CD4-positive, alpha-beta T cell treated with Interleukin-2 at 100 ng/mL for 4 hours (primary cell): ENCODE measurements around the gene PUS7.
"Not testable (repeated sequence)": the region's sequence is repeated elsewhere in the genome, so short reads cannot be mapped to it uniquely, and the experiment has no call there.

Source experiments
- DNase-seq: peaks from one replicate; pipeline ENCODE4 v3.0.0-alpha.2; 2020; ENCODE audit warnings: low spot score

Gene PUS7

DNA sequence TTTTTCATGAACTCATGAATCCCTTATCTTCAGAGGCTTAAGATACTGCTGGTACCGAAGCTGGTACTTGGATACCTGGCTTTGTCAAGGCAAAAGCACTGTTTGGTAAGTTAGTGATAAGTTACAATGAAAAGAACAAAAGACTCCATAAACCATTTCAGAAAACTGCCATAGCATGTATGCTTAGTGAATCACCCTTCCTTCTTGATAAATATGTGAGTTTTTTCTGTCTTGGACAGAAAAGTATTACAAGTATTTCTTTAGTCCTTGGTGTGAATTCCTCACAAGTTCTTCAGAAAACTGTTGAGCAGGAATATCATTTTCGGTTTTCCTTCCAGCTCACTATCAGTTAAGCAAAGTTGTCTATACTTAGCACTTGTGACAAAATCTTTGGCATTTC is 25.6 kb downstream of the PUS7 start:
- no peak for DNase-seq

DNA sequence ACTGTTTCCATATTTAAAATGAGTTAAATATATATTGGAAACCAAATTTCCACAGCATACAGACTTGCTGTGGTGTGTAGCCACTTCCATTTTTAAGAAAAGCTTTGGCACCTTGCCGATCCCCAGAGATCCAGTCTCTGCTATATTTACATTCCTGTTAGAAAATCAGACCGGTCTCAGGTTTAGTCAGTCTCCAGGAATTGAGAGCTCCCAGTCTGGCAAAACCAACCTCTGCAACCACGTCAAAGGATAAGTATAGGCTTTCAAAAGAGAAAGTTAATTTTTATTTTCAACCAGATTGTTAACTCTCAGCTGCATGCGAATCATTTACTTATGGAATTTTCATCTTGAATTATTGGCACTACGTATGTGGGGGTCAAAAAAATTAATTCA is 28.2 kb downstream of the PUS7 start:
- DNase-seq = no peak

DNA sequence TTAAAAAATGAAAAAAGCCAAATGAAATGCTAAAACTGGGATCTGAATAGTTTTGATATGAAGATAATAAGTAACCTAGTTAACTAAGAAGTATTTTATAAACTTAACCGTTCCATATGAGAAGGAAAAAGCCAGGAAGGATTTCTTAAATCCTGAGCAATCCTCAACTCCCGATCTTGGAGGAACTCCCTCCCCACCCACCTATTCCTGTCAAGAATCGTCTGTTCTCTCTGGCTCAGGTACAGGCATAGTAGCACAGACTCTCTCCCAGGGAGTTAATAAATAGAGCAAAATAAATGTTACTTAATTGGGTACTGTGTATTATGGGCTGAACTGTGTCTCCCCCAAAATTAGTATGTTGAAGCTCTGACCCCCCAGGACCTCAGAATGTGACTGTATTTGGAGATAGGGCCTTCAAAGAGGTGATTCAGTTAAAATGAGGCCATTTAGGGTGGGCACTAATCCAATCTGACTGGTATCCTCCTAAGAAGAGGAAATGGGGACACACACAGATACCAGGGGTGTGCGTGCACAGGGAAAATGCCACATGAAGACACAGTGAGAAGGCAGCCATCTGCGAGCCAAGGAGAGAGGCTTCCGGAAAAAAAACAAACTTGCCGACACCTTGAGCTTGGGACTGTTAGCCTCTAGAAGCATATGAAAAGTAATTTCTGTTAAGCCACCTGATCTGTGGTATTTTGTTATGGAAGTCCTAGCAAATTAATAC is 28.7 kb downstream of the PUS7 start:
- no peak for DNase-seq

DNA sequence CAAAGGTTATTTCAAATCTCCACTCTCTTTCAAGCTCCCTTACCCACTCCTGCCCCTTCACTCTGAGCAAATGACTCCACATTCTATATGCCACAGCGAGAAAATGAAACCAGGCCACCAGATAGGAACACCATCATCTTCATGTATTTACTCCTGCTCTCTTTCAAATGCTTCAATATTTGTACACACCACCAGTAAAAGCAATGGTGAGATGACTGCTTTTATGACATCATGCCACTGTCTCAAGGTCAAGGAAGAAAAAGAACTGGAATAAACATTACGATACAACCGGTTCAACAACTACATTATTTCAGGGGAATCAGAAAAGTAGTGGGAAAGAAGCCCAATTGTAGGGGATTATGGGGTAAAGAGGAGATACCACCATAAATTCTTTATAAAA is 32.7 kb downstream of the PUS7 start:
- DNase-seq = no peak

DNA sequence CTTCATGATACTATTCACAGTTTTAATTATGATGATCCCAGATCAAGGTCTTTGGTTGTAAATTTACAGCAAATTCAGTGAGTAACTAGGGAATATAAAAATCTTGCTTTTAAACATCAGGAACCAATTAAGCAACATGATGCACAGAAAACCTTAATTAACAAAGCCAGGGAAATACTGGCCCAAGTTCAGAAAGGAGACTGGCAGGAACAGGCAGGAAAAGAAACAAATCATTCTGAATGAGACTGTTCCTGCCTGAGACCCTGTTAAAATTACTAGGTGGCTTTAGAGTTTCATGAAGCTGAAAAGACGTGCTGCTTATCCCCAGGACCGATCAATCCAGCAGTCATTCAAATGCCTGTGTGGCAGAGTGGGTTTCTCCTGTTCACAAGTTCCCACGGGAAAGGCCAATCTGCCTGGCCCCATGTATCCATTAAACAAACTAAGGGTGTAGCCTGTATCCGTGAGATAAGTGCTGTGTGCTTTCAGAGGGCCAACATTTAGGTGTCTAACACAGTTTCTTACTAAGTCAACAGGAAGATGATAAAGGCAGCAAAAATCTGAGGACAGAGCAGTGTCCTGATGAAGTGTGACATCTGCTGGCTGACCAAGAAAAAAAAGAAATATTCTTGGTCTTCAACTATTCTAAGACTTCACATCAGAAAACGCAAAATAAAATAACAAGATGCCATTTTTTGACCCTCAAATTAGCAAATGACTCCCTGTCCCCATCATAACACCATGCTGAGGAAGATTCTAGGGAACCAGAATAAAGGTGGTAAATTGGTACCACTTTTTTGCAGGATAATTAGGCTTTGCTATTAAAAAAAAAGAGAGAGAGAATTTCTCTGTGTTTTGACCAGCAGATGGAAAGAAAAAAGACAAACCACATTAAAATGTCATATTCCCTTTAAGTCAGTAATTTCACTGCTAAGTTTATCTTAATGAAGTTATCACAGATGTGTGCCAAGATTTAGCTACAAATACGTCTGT is 34.2 kb downstream of the PUS7 start:
- peak; percentile 33 for DNase-seq

DNA sequence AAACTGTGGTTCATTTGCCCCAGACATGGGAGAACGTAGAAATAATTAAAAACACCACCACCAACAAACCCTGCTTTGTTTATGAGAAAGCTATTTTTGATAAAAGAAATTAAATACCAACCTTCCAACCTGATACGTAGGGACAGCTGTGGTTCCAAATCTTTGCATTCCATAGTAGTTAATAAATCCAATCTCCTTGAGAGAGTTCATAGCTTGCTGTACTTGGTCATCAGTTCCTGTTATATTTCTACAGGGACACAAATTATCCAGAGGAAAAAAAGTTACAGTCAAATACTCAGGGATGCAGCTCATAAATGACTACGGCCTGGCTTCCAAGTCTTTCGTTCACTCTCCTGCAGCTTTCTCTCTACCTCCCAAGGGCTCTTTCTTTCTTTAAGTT is 41.1 kb downstream of the PUS7 start:
- DNase-seq = no peak

DNA sequence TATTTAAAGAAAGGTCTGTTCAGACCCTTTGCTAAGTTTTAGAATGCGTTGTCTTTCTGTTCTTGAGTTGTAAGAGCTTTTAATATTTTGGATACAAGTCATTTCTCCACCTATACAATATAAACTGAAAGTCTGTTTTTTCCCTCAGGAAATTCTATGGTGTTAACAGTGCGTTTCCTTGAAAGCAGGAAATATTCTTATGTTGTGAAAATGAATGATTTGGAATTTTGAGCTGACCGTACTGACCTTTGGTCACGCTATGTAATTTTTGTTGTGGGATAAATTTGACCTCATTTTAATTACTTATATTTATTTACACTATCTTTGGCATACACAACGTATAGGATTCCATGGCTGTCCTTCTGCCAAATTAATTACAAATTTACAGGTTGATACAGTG is 43.5 kb downstream of the PUS7 start:
- DNase-seq = no peak

DNA sequence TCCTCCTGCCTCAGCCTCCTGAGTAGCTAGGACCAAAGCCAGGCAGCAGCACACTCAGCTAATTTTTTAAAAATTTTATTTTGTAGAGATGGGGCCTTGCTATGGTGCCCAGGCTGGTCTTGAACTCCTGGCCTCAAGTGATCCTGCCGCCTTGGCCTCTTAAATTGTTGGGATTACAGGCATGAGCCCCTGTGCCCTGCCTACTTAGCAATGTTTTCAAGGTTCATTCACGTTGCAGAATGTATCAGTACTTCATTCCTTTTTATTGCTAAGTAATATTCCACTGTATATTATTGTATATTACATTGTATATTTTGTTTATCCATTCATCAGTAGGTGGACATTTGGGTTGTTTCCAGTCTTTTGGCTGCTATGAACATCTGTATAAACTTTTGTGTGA is 44.2 kb downstream of the PUS7 start:
- DNase-seq = no peak

DNA sequence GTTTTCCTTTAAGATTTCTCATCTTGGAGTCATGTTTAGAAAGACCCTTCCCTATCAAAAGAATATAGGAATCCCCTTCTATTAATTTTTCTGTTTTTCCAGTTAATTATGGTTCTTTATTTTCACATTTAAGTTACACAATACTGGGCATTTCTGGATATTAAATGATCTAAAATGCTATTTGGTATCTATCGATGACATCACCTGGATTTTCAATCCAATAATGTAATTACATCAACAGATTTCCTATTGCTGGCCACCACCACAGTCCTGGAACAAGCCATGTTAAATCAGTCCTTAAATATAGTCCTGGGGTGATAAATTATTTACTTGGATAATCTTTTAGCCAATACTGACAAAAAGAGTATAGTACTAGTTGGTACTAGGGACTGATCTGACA is 48.0 kb downstream of the PUS7 start:
- DNase-seq = no peak

DNA sequence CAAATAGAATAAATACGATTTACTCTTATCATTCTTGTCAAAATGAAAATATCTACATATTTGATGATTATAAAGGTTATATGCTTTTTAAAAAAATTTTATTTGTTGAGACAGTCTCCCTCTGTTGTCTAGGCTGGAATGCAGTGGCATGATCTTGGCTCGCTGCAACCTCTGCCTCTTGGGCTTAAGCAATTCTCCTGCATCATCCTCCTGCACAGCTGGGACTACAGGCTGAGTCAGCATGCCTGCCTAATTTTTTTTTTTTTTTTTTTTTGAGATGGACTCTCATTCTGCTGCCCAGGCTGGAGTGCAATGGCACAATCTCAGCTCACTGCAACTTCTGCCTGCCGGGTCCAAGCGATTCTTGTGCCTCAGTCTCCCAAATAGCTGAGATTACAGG is 48.9 kb downstream of the PUS7 start:
- no peak for DNase-seq

DNA sequence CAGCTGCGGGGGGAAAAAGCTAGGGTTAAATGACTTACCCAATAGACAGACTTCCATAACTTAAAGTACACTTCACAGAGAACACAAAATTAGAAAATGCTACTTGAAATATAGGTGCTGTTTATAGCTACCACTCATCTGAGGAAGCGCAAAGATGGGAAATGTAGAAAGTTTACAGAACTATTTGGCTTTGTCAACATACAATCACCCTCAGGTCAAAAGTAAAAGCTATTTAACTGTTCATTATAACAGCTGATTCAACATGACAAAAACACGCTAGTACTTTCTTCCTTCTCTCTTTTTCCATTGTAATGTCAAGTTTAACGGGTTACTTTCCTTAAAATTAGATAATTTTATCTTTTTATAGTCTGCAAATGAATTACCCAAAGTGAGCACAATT is 51.2 kb downstream of the PUS7 start:
- DNase-seq = no peak

DNA sequence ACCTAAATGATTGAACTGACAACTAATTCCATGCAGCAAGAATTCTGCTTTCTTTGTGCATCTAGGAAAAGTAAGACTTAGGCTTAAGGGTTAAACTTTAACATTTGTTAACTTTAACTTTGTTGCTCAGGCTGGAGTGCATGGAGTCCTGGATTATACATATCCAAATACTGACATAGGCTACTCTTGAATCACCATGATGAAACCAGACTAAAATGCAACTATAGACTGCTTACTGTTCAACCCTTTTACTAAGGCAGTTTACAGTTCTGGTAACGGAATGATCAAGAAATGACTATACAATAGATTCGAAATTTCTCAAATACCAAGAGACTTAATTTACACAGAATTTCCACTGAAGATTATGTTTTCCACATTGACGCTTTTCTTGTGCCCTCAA is 52.0 kb downstream of the PUS7 start:
- no peak for DNase-seq

DNA sequence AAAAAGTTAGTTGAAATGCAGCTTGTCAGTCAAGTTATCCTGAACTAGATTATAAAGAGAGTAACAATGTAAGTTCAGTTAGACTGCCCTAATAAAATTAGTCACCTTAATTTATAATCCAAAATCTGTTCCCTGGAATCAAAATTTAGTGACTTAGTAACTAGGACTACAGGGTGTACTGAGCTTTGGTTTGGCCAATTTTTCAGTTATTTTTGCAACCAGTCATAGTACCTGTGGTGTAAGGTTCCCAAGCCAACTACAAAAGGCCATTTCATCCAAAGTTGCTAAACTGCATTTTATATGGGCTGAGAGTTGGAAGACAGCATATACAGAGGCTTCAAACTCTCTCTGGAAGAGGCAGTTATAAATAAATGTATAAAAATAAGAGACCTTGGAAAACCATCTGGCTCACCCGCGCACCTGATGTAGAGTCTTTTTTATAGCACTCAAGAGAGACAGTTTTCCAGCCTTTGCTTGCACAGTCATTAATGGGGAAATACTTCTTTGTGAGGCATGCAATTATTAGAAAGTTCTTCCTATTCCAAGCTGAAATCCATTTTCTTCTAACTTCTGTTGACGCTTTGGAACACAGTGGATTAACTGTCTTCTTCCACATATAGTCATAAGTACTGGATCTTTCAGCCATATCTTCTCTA is 59.2 kb downstream of the PUS7 start:
- no peak for DNase-seq

DNA sequence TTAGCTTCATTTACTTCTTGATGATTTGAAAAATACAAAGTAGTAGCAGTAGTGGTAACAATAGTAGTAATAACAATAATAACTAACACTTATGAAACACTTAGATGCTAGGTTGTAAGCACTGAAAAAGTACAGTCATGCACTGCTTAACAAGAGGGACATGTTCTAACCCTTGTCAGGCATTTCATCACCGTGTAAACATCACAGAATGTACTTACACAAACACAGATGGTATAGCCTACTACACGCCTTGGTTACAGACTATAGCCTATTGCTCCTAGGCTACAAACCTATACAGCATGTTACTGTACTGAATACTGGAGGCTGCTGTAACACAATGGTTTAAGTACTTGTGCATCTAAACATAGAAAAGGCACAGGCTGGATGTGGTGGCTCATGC is 60.6 kb downstream of the PUS7 start:
- no peak for DNase-seq

DNA sequence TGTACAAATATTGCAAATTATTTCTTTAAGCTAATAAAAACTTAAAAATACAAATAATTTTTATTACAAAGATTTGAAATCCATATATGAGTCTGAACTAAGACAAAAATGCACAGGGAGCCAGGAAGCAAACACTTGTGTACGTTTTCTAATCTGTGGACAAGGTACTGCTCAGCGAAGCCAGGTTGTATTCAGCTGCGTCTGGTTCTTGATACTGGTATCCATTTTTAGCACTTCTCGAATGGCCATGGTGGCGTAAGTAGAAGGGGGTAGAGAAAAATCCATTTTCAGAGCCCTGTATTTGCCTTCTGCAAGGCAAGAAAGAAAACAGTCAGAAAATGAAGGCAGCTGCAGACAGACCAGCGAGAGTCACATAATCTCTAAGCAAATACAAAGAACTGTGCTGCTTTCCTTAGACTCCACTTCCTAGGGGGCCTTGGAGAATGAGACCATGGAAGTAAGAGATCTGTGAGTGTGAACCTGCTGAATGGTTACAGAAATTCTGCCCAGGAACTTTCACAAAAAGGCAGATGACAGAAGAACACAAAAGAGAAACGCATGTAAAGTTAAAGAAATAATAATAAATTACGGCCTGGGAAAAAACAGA is 64.3 kb downstream of the PUS7 start:
- DNase-seq = no peak

DNA sequence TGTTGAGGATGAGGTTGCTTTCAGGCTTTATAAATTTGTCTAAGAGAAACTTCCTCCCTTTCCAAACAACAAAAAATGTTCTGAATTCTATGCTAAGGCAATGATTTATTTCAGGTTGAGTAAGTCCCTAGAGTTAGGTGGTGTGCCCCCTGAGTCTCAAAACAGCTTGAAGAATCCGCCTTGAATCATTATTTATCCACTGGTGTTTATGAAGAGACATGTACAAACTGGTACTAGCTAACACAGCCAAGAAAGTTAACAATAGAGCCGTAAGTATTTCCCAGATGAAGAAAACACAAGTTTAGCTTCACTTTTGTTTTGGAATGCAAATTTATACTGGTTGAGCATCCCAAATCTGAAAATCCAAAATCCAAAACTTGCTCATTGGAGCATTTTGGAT is 67.2 kb downstream of the PUS7 start:
- no peak for DNase-seq

DNA sequence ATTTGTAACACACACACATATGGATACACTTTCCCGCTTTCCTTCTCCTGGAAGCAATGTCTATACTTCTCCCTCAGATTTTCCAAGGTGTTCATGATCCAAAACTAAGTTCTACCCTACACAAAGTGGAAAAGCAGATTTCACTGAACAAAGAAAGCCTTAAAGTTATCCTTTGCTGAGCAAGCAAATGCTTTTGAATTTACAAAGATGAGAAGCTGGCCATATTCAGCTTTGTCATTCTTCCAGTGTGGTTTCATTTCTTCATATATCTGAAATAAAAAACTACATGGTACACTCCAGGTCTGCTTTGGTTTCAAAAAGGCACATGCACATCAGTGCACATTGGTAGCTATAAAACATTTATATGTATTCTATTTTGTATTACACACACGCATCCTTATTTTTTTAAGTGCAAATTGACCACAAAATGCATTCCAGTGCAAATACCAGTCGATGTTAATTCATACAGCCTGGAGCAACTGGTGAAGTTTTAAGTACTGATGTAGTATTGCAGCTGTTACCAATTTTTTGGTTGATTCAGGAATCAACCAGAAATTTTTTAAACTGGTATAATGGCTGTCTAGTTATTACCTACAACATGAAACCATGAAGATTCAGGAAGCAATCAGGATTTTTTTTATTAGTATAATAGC is 67.8 kb downstream of the PUS7 start:
- no peak for DNase-seq

DNA sequence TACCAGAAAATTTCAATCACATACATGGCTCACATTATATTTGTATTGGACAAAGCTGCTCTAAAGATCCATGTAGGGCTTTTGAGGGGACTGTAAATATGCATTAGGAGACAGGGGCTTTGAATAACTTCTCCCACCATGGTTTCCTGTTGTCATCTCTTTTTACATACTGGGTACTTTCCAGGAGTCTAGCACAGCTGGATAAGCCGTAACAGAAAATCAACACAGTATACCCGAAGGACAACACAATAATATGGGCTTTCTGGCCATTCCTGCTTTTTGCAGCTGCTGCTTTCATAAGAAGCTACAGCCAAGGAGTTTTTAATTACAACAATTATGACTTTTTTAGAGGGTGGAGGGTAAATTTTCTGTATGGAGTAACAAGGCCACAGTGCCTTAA is 70.0 kb downstream of the PUS7 start:
- DNase-seq = no peak

DNA sequence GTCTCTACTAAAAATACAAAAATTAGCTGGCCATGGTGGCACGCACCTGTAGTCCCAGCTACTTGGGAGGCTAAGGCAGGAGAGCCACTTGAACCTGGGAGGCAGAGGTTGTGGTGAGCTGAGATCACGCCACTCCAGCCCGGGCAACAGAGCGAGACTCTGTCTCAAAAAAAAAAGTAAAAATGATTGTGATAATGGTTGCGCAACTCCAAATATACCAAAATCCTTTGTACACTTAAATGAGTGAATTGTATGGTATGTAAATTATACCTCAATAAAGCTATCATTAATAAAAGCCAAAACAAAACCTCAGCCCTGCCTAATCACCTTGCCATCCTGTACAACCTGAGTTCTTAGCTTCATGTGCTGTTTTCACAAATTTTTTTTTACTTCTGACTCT is 71.2 kb downstream of the PUS7 start:
- not testable (repeated sequence) for DNase-seq

DNA sequence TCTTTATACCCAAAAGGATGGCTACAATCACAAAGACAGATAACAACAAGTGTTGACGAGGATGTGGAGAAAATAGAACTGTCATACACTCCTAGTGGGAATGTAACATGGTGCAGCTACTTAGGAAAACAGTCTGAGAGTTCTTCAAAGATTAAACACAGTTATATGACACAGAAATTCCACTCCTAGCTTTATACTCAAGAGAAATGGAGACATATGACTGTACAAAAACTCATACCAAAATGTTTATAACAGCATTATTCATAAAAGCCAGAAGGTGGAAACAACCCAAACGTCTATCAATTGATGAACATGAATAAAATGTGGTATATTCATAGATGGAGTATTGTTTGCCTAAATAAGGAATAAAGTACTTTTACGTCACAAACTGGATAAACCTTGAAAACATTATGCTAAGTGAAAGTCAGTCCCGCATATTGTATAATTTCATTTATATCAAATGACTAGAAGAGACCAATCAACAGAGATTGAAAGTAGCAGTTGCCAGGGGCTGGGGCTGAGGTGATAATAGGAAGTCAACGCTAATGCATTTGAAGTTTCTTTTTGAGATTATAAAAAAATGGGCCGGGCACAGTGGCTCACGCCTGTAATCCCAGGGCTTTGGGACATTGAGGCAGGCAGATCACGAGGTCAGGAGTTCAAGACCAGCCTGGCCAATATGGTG is 71.8 kb downstream of the PUS7 start:
- DNase-seq = no peak

DNA sequence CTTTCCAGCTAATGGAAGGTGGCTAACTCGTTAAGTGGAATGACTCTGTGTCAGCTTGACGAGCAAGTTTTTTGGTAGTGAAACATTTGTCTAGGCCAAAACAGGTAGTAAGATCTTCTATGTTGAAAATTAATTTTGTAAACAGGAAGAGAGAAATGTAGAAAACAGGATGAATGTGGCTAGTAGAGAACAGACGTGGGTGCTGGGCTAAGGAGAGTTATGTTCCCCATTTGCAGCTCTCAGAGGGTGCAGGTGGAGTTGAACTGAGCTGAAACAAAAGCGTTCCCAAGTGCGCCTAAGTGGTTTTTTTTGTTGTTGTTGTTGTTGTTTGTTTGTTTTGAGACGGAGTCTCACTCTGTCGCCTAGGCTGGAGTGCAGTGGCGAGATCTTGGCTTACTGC is 73.9 kb downstream of the PUS7 start:
- DNase-seq = peak; percentile 1
